Upper lobe of left lung (tissue), 4 donors: ENCODE data around the gene RNF41.

Experiments used
- CTCF ChIP-seq, 6 experiments: fragments of 450-650 bp in 4 of 6; fragments of 200-600 bp in 2 of 6; sonication (generic) in 2 of 6; IDR thresholded peaks; one replicate each; pipeline ENCODE4 v1.5.1; 2016 to 2019; ENCODE audit warnings: antibody characterized with exemption in 6 of 6
- EP300 ChIP-seq, 4 donors: sonication (generic); formaldehyde crosslinking; IDR thresholded peaks; one replicate each; pipeline ENCODE4 v1.5.1; 2017; ENCODE audit warnings: antibody characterized with exemption in 4 of 4, control low read depth in 2 of 4

- TF ChIP-seq CTCF (IDR thresholded peaks at IDR 0.05) = no peak
- TF ChIP-seq EP300 (IDR thresholded peaks at IDR 0.05) = no peak
Measured at GRCh38 chr12:56154818-56155217, 66.9 kb downstream of the RNF41 start.
